CD14-positive monocyte (primary cell): ENCODE measurements around the gene TTC23. TPM values are rescaled to one million over a fixed set of nuclear protein-coding genes. Genes with fewer than 3 reads are reported as not detected.

ENCODE experiments used
- DNase-seq, 3 donors: peaks; one replicate each; pipeline ENCODE4 v3.0.0-alpha.2; 2011 to 2022
- H2AFZ ChIP-seq: 2 replicates; pipeline ENCODE4 v1.6.0; 2012; ENCODE audit warnings: mild to moderate bottlenecking, low read depth, low read length, inconsistent platforms; ENCODE audit not compliant: insufficient read depth, poor library complexity, severe bottlenecking
- H3K27ac ChIP-seq, 2 donors: 1 replicate in 1 of 2; 2 replicates in 1 of 2; pipeline ENCODE4 v1.5.1; 2012 to 2013; ENCODE audit warnings: low read length in 2 of 2, control low read depth in 1 of 2, inconsistent platforms in 1 of 2, low read depth in 1 of 2, mild to moderate bottlenecking in 1 of 2
- H3K27me3 ChIP-seq, 2 donors: one replicate each; pipeline versions ENCODE4 v1.6.0 to v1.6.1; 2011 to 2013; ENCODE audit warnings: low read length in 2 of 2; ENCODE audit not compliant: control insufficient read depth in 2 of 2, insufficient read depth in 2 of 2
- H3K36me3 ChIP-seq, 2 donors: replicated peaks in 1 of 2; 1 replicate in 1 of 2; 2 replicates in 1 of 2; pipeline versions ENCODE4 v1.5.1 to v1.6.1; 2012 to 2013; ENCODE audit warnings: low read length in 2 of 2, control low read depth in 1 of 2, inconsistent platforms in 1 of 2, mild to moderate bottlenecking in 1 of 2; ENCODE audit not compliant: insufficient read depth in 2 of 2, control insufficient read depth in 1 of 2
- H3K4me1 ChIP-seq, 2 donors: 1 replicate in 1 of 2; 2 replicates in 1 of 2; pipeline versions ENCODE4 v1.5.1 to v1.6.1; 2012 to 2013; ENCODE audit warnings: low read length in 2 of 2, control low read depth in 1 of 2, inconsistent platforms in 1 of 2, mild to moderate bottlenecking in 1 of 2, moderate library complexity in 1 of 2; ENCODE audit not compliant: insufficient read depth in 2 of 2, control insufficient read depth in 1 of 2
- H3K4me2 ChIP-seq: replicated peaks from 2 replicates; pipeline ENCODE3; 2012; ENCODE audit warnings: low read length, moderate library complexity, mild to moderate bottlenecking; ENCODE audit not compliant: poor library complexity, severe bottlenecking; ENCODE audit errors: extremely low read depth
- H3K4me3 ChIP-seq, 3 experiments: fragments of 200-600 bp in 1 of 3; sonication (generic) in 1 of 3; replicated peaks in 1 of 3; 1 replicate in 2 of 3; 2 replicates in 1 of 3; pipeline ENCODE4 v1.5.1; 2011 to 2013; ENCODE audit warnings: low read length in 3 of 3, mild to moderate bottlenecking in 3 of 3, control low read depth in 2 of 3, low read depth in 2 of 3, inconsistent platforms in 1 of 3, moderate library complexity in 1 of 3
- H3K79me2 ChIP-seq: 2 replicates; pipeline ENCODE4 v1.6.0; 2012; ENCODE audit warnings: mild to moderate bottlenecking, control low read depth, inconsistent platforms, low read length, moderate library complexity; ENCODE audit not compliant: insufficient read depth
- H3K9ac ChIP-seq: 2 replicates; pipeline ENCODE4 v1.6.0; 2017; ENCODE audit warnings: low read length, mild to moderate bottlenecking; ENCODE audit not compliant: insufficient read depth, poor library complexity, severe bottlenecking
- H3K9me3 ChIP-seq, 2 donors: replicated peaks in 1 of 2; 1 replicate in 1 of 2; 2 replicates in 1 of 2; pipeline versions ENCODE4 v1.5.1 to v1.6.1; 2012 to 2013; ENCODE audit warnings: low read length in 2 of 2, control low read depth in 1 of 2; ENCODE audit not compliant: control insufficient read depth in 1 of 2, insufficient read depth in 1 of 2
- H4K20me1 ChIP-seq: 2 replicates; pipeline ENCODE4 v1.6.0; 2012; ENCODE audit warnings: mild to moderate bottlenecking, low read length, control low read depth, moderate library complexity; ENCODE audit not compliant: insufficient read depth
- H3K27ac Mint-ChIP-seq, 7 donors: one replicate each; pipeline ENCODE4 v1.8.0; 2020; ENCODE audit warnings: mild to moderate bottlenecking in 7 of 7, mixed read lengths in 7 of 7, moderate library complexity in 6 of 7, inconsistent platforms in 2 of 7
- H3K27me3 Mint-ChIP-seq, 3 donors: one replicate each; pipeline ENCODE4 v1.8.0; 2021 to 2022; ENCODE audit warnings: low read depth in 3 of 3, mild to moderate bottlenecking in 3 of 3, mixed read lengths in 3 of 3, moderate library complexity in 3 of 3, inconsistent platforms in 1 of 3
- H3K36me3 Mint-ChIP-seq, 2 donors: one replicate each; pipeline ENCODE4 v1.8.0; 2020; ENCODE audit warnings: mixed read lengths in 2 of 2, inconsistent platforms in 1 of 2, mild to moderate bottlenecking in 1 of 2
- H3K4me1 Mint-ChIP-seq: one replicate; pipeline ENCODE4 v1.8.0; 2020; ENCODE audit warnings: mild to moderate bottlenecking, mixed read lengths
- H3K4me3 Mint-ChIP-seq, 2 donors: one replicate each; pipeline ENCODE4 v1.8.0; 2020; ENCODE audit warnings: mild to moderate bottlenecking in 2 of 2, mixed read lengths in 2 of 2, moderate library complexity in 1 of 2
- H3K9me3 Mint-ChIP-seq, 7 donors: one replicate each; pipeline ENCODE4 v1.8.0; 2020 to 2022; ENCODE audit warnings: mixed read lengths in 7 of 7, mild to moderate bottlenecking in 6 of 7, moderate library complexity in 6 of 7, inconsistent platforms in 2 of 7
- WGBS: methylation state at CpG from one replicate; pipeline ENCODE4 v1.1.5; 2013; ENCODE audit warnings: missing lambda C conversion rate; ENCODE audit not compliant: insufficient coverage; 5-methylcytosine and 5-hydroxymethylcytosine counted together
- intact Hi-C, 2 donors: fragments of 100-400 bp; cut with micrococcal nuclease; formaldehyde crosslinking; loops; one replicate each; pipeline versions ENCODE4 v1.15.0 to v1.15.1; 2023
- polyA minus RNA-seq: library from RNA; depleted of rRNA, polyadenylated mRNA; stranded (reverse); fragments of >200 nt; gene quantifications from 2 replicates; pipeline ENCODE4 v1.2.3, GENCODE V29; 2012
- polyA plus RNA-seq, 3 donors: library from polyadenylated mRNA; depleted of rRNA in 1 of 3; unstranded in 2 of 3; stranded (reverse) in 1 of 3; fragments of 300-500 nt in 2 of 3; fragments of >200 nt in 1 of 3; fragmentation: Illumina TruSeq in 2 of 3; gene quantifications; 1 replicate in 2 of 3; 2 replicates in 1 of 3; pipeline ENCODE4 v1.2.3, GENCODE V29; 2012 to 2021
- total RNA-seq, 12 experiments: library from RNA in 1 of 12; stranded (reverse) in 1 of 12; fragments of 120-200 nt in 1 of 12; gene quantifications; one replicate each; pipeline ENCODE4 v1.2.4 and lab custom pipeline; 2013 to 2026; ENCODE audit warnings: mixed read lengths in 6 of 12, inconsistent platforms in 1 of 12
- TF ChIP-seq, protein P1 (sequence below): fragments of 200-600 bp; IDR thresholded peaks from one replicate; pipeline ENCODE4 v1.8.0; 2022; ENCODE audit warnings: antibody characterized with exemption, mild to moderate bottlenecking

Gene TTC23, protein sequence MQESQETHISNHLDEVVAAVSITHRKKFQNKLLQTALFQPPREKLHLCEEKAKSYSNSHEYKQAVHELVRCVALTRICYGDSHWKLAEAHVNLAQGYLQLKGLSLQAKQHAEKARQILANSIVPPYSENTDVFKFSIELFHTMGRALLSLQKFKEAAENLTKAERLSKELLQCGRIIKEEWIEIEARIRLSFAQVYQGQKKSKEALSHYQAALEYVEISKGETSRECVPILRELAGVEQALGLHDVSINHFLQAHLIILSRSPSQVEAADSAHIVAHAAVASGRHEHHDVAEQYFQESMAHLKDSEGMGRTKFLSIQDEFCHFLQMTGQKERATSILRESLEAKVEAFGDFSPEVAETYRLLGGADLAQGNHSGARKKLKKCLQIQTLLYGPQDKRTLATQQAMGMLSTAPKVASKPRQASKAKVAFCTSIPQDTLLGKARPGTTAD
- total RNA-seq (2013), result 1.4 TPM
- under 1 TPM in 2 of 3 donors, not detected in 1; 0.51 to 0.55 TPM for polyA plus RNA-seq
- 1.4 and 2.6 TPM in 2 replicates for polyA minus RNA-seq
- total RNA-seq (lab: John Stamatoyannopoulos, UW), result 0.39 to 4.1 (median 0.84) reads per million in 11 experiments

DNA sequence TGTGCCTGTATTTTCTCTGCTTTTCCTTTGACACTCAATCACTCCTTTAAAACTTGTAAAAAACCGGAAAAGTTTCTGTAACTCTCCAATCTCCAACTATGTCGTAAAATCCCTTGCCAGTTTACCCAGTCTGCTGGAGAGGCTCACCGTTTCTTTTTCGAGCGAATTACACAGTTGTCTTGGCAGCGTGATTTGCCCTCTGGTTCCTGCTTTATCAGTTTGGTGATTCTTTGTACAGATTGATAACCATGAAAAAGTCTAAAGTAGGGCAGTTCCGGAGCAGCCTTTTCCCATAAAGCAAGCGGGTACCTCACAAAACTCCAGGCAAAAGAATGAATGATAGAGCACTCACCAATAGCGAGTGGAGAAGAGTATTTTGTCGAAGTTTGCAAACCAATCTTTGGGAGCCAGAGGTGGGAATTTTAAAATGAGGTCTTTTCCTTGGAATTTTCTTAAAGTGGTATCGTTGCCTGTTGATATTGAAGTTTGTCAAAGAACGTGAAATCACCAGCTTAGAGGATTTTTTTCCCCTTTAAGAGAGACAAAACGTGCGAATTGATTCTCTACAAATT lies at the start of gene TTC23:
Gene TTC23, minus strand, starts transcription at position 312 of the 572 bp plus-strand sequence. CDS start 20,869 bp downstream, outside the sequence.
- Mint-ChIP-seq H3K27ac (peak within 1 kb of the TSS in 3 of 7 donors; percentile 85 to 95 (median 89)), H3K4me1 (peaks cover 27% of the 10 kb centered on the region), H3K36me3 (no peaks in the 10 kb centered on the region), H3K9me3 (peaks cover 0 to 5% (median 0%) of the 10 kb centered on the region in 7 donors), H3K27me3 (no peaks in the 10 kb centered on the region), H3K4me3 (peak within 1 kb of the TSS; percentile 30 to 87)
- H3K79me2 ChIP-seq, result no peaks in the 10 kb centered on the region
- H3K4me1 ChIP-seq, result peaks cover 28 to 38% of the 10 kb centered on the region in 2 donors
- no peaks in the 10 kb centered on the region for H3K27me3 ChIP-seq
- 0% methylated on average over 6 of the region's 14 CpGs for WGBS
- H3K36me3 ChIP-seq, result no peaks in the 10 kb centered on the region
- no peaks in the 10 kb centered on the region for H3K9me3 ChIP-seq
- peak within 1 kb of the TSS; percentile 93 for H3K4me2 ChIP-seq
- H3K27ac ChIP-seq, result peak within 1 kb of the TSS in 1 of 2 donors; percentile 90
- DNase-seq, result no peak
- H3K4me3 ChIP-seq, result peak within 1 kb of the TSS; percentile 67 to 98 (median 95)
- intact Hi-C loops, result no loop called here
- H4K20me1 ChIP-seq, result no peaks in the 10 kb centered on the region
- peak within 1 kb of the TSS; percentile 51 for H3K9ac ChIP-seq
- TF ChIP-seq, protein P1, sequence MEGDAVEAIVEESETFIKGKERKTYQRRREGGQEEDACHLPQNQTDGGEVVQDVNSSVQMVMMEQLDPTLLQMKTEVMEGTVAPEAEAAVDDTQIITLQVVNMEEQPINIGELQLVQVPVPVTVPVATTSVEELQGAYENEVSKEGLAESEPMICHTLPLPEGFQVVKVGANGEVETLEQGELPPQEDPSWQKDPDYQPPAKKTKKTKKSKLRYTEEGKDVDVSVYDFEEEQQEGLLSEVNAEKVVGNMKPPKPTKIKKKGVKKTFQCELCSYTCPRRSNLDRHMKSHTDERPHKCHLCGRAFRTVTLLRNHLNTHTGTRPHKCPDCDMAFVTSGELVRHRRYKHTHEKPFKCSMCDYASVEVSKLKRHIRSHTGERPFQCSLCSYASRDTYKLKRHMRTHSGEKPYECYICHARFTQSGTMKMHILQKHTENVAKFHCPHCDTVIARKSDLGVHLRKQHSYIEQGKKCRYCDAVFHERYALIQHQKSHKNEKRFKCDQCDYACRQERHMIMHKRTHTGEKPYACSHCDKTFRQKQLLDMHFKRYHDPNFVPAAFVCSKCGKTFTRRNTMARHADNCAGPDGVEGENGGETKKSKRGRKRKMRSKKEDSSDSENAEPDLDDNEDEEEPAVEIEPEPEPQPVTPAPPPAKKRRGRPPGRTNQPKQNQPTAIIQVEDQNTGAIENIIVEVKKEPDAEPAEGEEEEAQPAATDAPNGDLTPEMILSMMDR, result no peak
- H2AFZ ChIP-seq, result peak within 1 kb of the TSS; percentile 92

DNA sequence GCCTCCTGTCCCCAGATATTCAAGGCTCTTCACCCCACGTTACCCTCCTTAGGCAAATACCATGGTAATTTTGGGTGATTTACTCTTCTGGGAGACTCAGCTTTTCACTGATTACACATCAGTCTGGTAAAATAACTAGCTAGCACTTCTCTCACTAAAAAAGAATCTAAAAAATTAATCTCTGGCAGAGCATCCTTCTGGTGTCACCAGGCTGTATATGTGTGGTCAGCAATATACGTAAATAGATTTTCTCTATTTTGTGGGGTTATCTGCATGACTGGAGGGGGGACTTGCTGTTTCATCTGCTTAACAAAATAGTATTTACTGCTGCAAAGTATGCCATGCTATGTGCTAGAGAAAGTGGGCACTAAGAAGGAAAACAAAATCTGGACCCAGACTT lies 47.0 kb upstream of the TTC23 start:
- no peaks in the 10 kb centered on the region for H3K9me3 ChIP-seq
- no peaks in the 10 kb centered on the region for H3K27me3 ChIP-seq
- H2AFZ ChIP-seq, result no peak overlapping the region
- intact Hi-C loops, result no loop called here
- no peak overlapping the region for H3K4me3 ChIP-seq
- peaks cover 26 to 27% of the 10 kb centered on the region in 2 donors for H3K36me3 Mint-ChIP-seq
- H3K4me2 ChIP-seq, result no peak overlapping the region
- no peaks in the 10 kb centered on the region for H3K4me1 ChIP-seq
- H3K9me3 Mint-ChIP-seq, result peaks cover 0 to 9% (median 6%) of the 10 kb centered on the region in 7 donors
- no peak for DNase-seq
- no peaks in the 10 kb centered on the region for H3K4me1 Mint-ChIP-seq
- no peak overlapping the region for H3K4me3 Mint-ChIP-seq
- no peaks in the 10 kb centered on the region for H3K79me2 ChIP-seq
- H3K9ac ChIP-seq, result no peak overlapping the region
- H3K36me3 ChIP-seq, result no peaks in the 10 kb centered on the region
- H3K27ac ChIP-seq, result no peak overlapping the region
- TF ChIP-seq, protein P1, result no peak
- H3K27ac Mint-ChIP-seq, result peak overlapping the region in 1 of 7 donors; percentile 31
- 100% methylated on average over 1 of the region's 2 CpGs for whole genome bisulfite sequencing
- H4K20me1 ChIP-seq, result no peaks in the 10 kb centered on the region
- peaks cover 0 to 2% (median 0%) of the 10 kb centered on the region in 3 donors for H3K27me3 Mint-ChIP-seq
